Naive thymus-derived CD4-positive, alpha-beta T cell (primary cell): Measurements from ENCODE around the gene PRR23C. TPM values are rescaled to one million over a fixed set of nuclear protein-coding genes. Genes with fewer than 3 reads are reported as not detected.

Experiments
- ATAC-seq: fragments of 150-1000 bp; cut with Tn5 transposase; 2 replicates; pipeline ENCODE4 v1.10.0; 2021; ENCODE audit warnings: mild to moderate bottlenecking, moderate library complexity
- CTCF ChIA-PET: fragments of 350-600 bp; sonication (Branson Sonifier 250); formaldehyde crosslinking; loops from one replicate; lab custom pipeline; 2021; ENCODE audit warnings: antibody characterized with exemption; lab: Charles Lee
- POLR2A ChIA-PET: fragments of 350-600 bp; sonication (Branson Sonifier 250); formaldehyde crosslinking; loops from one replicate; lab custom pipeline; 2021; ENCODE audit warnings: antibody characterized with exemption, inconsistent platforms; lab: Charles Lee
- DNase-seq, 9 donors: peaks; one replicate each; pipeline versions ENCODE4 v3.0.0 to v3.0.0-alpha.2; 2020 to 2022; ENCODE audit warnings: mixed read lengths in 1 of 9
- H3K27ac ChIP-seq: one replicate; pipeline ENCODE4 v1.7.0; 2013; ENCODE audit warnings: mild to moderate bottlenecking, low read depth, low read length, moderate library complexity
- H3K27me3 ChIP-seq, 2 donors: one replicate each; pipeline ENCODE4 v1.7.0; 2013; ENCODE audit warnings: low read length in 2 of 2, mild to moderate bottlenecking in 2 of 2, moderate library complexity in 2 of 2; ENCODE audit not compliant: control insufficient read depth in 2 of 2, insufficient read depth in 2 of 2
- H3K36me3 ChIP-seq, 3 experiments: 1 replicate in 2 of 3; 2 replicates in 1 of 3; pipeline ENCODE4 v1.7.0; 2013; ENCODE audit warnings: low read length in 3 of 3, mild to moderate bottlenecking in 3 of 3, moderate library complexity in 1 of 3; ENCODE audit not compliant: insufficient read depth in 3 of 3, control insufficient read depth in 2 of 3
- H3K4me1 ChIP-seq, 2 donors: one replicate each; pipeline ENCODE4 v1.7.0; 2013; ENCODE audit warnings: low read length in 2 of 2, mild to moderate bottlenecking in 2 of 2, moderate library complexity in 1 of 2; ENCODE audit not compliant: control insufficient read depth in 2 of 2, insufficient read depth in 2 of 2
- H3K4me3 ChIP-seq: 2 replicates; pipeline ENCODE4 v1.7.0; 2013; ENCODE audit warnings: mild to moderate bottlenecking, low read length
- H3K9me3 ChIP-seq, 3 experiments: 1 replicate in 2 of 3; 2 replicates in 1 of 3; pipeline ENCODE4 v1.7.0; 2013; ENCODE audit warnings: low read length in 3 of 3; ENCODE audit not compliant: control insufficient read depth in 2 of 3
- H3K27ac Mint-ChIP-seq, 9 donors: one replicate each; pipeline ENCODE4 v1.8.0; 2020 to 2022; ENCODE audit warnings: mixed read lengths in 9 of 9, mild to moderate bottlenecking in 8 of 9, moderate library complexity in 5 of 9, inconsistent platforms in 2 of 9
- H3K27me3 Mint-ChIP-seq, 5 donors: one replicate each; pipeline ENCODE4 v1.8.0; 2021 to 2022; ENCODE audit warnings: mixed read lengths in 5 of 5, mild to moderate bottlenecking in 1 of 5
- H3K36me3 Mint-ChIP-seq, 5 donors: one replicate each; pipeline ENCODE4 v1.8.0; 2020 to 2022; ENCODE audit warnings: mixed read lengths in 5 of 5, mild to moderate bottlenecking in 3 of 5, inconsistent platforms in 1 of 5
- H3K4me1 Mint-ChIP-seq, 7 donors: one replicate each; pipeline ENCODE4 v1.8.0; 2020 to 2022; ENCODE audit warnings: mixed read lengths in 7 of 7, mild to moderate bottlenecking in 3 of 7, inconsistent platforms in 1 of 7
- H3K4me3 Mint-ChIP-seq, 10 donors: one replicate each; pipeline ENCODE4 v1.8.0; 2020 to 2022; ENCODE audit warnings: mild to moderate bottlenecking in 10 of 10, mixed read lengths in 10 of 10, moderate library complexity in 6 of 10, inconsistent platforms in 2 of 10
- H3K9me3 Mint-ChIP-seq, 11 donors: one replicate each; pipeline ENCODE4 v1.8.0; 2020 to 2022; ENCODE audit warnings: mixed read lengths in 11 of 11, mild to moderate bottlenecking in 4 of 11, inconsistent platforms in 1 of 11, moderate library complexity in 1 of 11
- intact Hi-C, 2 donors: fragments of 100-400 bp; cut with micrococcal nuclease; formaldehyde crosslinking; loops; one replicate each; pipeline ENCODE4 v1.15.1; 2023
- polyA plus RNA-seq, 2 donors: library from polyadenylated mRNA; unstranded; fragments of 300-500 nt; fragmentation: Illumina TruSeq; gene quantifications; one replicate each; pipeline ENCODE4 v1.2.3, GENCODE V29; 2021
- total RNA-seq, 6 experiments: library from RNA in 5 of 6; stranded (reverse) in 5 of 6; gene quantifications; 1 replicate in 5 of 6; 2 replicates in 1 of 6; pipeline ENCODE4 v1.2.3 and lab custom pipeline; 2021 to 2026

PRR23C gene
- total RNA-seq (not detected), polyA plus RNA-seq (not detected), total RNA-seq (lab: John Stamatoyannopoulos, UW) (not detected)

DNA sequence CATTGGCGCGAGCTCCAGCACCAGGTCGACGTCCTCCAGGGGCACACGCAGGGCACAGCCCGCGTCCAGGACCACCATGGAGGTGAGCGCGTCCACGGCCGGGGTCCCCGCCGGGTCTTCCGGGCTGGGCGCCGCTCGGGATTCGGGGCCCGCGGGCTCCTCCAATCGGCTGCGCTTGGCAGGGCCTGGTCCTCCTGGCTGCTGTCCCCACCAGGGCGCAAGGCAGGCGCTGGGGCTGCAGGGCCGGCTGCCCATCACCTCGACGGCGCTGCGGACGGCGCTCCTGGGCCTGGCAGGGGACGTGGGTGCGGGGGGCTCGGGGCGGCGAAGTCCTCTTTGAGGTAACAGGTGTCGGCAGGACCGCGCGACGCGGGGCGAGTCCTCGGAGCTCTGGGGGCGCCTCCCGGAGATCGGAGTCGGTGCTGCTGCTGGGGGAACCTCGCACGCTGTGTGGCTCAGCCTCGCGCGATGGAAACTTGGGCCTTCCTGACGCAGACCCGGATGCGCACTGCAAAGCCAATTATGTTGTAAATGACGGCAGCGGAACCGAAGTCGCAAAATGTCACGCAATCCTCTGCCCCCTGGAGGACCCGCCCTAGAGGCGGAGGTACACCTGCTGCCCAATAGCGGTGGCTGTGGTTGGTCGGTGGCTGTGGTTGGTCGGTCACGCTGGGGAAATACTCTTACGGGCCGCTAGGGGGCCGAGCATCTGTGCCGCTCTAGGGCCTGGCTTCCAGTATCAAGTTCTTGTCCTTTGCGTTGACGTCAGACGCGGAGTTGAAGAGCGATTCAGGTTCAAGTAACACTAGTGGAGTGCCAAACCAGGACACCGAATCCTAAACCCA lies at the start of gene PRR23C:
Gene PRR23C, minus strand, starts transcription at position 527 of the 845 bp plus-strand sequence. Its CDS starts 272 bp downstream, at position 255.
- peaks cover 0 to 5% (median 0%) of the 10 kb centered on the region in 5 donors for H3K36me3 Mint-ChIP-seq
- CTCF ChIA-PET, result no interaction called here
- H3K4me1 Mint-ChIP-seq, result peaks cover 0 to 2% (median 0%) of the 10 kb centered on the region in 7 donors
- no peak for DNase-seq
- H3K4me1 ChIP-seq, result no peaks in the 10 kb centered on the region
- no peak within 1 kb of the TSS for H3K27ac ChIP-seq
- peaks cover 0 to 6% (median 0%) of the 10 kb centered on the region in 3 experiments for H3K9me3 ChIP-seq
- peaks cover 0 to 15% (median 5%) of the 10 kb centered on the region in 5 donors for H3K27me3 Mint-ChIP-seq
- H3K9me3 Mint-ChIP-seq, result peaks cover 0 to 23% (median 9%) of the 10 kb centered on the region in 11 donors
- H3K36me3 ChIP-seq, result no peaks in the 10 kb centered on the region
- intact Hi-C loops, result no loop called here
- no peak for ATAC-seq
- H3K4me3 ChIP-seq, result no peak within 1 kb of the TSS
- no peak within 1 kb of the TSS for H3K27ac Mint-ChIP-seq
- H3K4me3 Mint-ChIP-seq, result no peak within 1 kb of the TSS
- POLR2A ChIA-PET, result no interaction called here
- no peaks in the 10 kb centered on the region for H3K27me3 ChIP-seq

GRCh38 chr3:139093840-139094239 lies 49.1 kb upstream of the PRR23C start:
- CTCF ChIA-PET, result no interaction called here
- H3K27me3 Mint-ChIP-seq, result peaks cover 5 to 36% (median 23%) of the 10 kb centered on the region in 5 donors

DNA sequence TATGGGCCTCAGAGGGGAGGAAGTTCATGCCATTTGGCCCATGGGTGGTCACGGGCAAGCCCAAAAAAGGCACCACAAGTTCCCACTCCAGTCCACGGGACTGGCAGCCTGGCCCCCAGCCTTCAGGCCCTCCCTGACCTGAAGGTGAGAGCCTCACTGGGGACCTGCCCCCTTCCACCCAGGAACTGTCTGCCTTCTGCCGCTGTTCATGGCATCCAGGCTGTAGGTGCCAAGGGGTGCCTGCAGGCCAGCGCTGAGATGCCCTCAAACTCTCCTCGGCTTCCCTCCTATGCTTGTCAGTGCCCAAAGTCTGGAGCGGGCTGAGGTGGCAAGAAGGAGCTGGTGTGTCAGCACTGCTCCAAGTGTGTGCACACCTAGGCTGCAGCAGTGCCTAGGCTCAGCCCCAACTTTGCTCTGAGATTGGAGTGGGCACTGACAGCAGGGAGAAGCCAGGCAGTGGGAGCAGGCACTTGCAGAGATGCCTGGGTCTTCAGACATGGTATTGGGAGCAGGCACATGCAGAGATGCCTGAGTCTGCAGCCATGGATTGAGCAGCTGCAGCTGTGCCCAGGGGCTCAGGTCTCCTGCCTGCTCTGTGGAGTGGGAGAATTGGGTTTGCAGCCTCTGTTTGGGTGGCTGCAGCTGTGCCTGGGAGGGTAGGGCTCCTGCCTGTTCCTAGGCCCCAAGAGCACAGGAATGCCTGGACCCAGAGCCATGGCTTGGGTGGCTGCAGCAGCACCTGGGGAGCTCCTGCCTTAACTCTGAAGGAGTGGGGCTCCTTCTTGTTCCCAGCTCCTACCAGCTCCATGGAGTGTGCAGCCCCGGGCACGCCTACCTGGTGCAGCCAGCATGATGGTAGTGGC lies 44.0 kb upstream of the PRR23C start:
- H3K27ac Mint-ChIP-seq, result no peak overlapping the region
- H3K27me3 Mint-ChIP-seq, result peaks cover 4 to 20% (median 18%) of the 10 kb centered on the region in 5 donors
- Histone ChIP-seq H3K4me3 (no peak overlapping the region), H3K9me3 (no peaks in the 10 kb centered on the region), H3K27ac (no peak overlapping the region), H3K27me3 (no peaks in the 10 kb centered on the region), H3K36me3 (no peaks in the 10 kb centered on the region), H3K4me1 (no peaks in the 10 kb centered on the region)
- peaks cover 0 to 4% (median 0%) of the 10 kb centered on the region in 5 donors for H3K36me3 Mint-ChIP-seq
- ChIA-PET POLR2A (no interaction called here), CTCF (no interaction called here)
- H3K4me1 Mint-ChIP-seq, result no peaks in the 10 kb centered on the region
- peaks cover 0 to 10% (median 6%) of the 10 kb centered on the region in 11 donors for H3K9me3 Mint-ChIP-seq
- H3K4me3 Mint-ChIP-seq, result no peak overlapping the region
- ATAC-seq, result no peak
- no peak for DNase-seq
- intact Hi-C loops, result no loop called here

More at GRCh38 chr3:139093840-139094239, 49.1 kb upstream of the PRR23C start:
- Histone ChIP-seq H3K4me3 (no peak overlapping the region), H3K4me1 (no peaks in the 10 kb centered on the region), H3K9me3 (no peaks in the 10 kb centered on the region), H3K27me3 (no peaks in the 10 kb centered on the region), H3K36me3 (no peaks in the 10 kb centered on the region), H3K27ac (no peak overlapping the region)
- ATAC-seq, result no peak
- Mint-ChIP-seq H3K4me1 (no peaks in the 10 kb centered on the region), H3K27ac (no peak overlapping the region), H3K9me3 (peaks cover 0 to 17% (median 6%) of the 10 kb centered on the region in 11 donors), H3K36me3 (peaks cover 0 to 4% (median 0%) of the 10 kb centered on the region in 5 donors), H3K4me3 (no peak overlapping the region)
- DNase-seq, result no peak
- intact Hi-C loops, result no loop called here
- POLR2A ChIA-PET, result no interaction called here

DNA sequence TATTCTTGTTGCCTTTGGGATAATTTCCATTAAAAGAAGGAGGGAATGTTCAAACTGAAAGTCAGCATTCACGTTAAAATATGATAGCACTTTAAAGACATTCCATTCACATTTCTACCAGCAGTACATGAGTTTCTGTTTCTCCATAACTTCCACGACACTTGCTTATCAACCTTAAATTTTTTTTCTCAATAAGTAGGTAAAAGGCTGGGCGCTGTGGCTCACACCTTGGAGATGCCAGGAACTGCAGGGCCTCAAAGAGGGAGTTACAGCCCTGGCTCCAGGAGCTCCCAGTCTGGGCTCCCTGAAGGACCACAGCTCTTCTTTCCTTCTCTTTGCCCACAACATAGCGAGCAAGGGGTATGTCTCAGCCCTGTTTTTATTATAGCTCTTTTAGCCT lies 42.9 kb upstream of the PRR23C start:
- ChIA-PET POLR2A (no interaction called here), CTCF (no interaction called here)
- Mint-ChIP-seq H3K36me3 (peaks cover 0 to 2% (median 0%) of the 10 kb centered on the region in 5 donors), H3K4me1 (no peaks in the 10 kb centered on the region), H3K27me3 (peaks cover 5 to 20% (median 11%) of the 10 kb centered on the region in 5 donors), H3K4me3 (no peak overlapping the region), H3K9me3 (peaks cover 0 to 13% (median 4%) of the 10 kb centered on the region in 11 donors), H3K27ac (no peak overlapping the region)
- Histone ChIP-seq H3K27me3 (no peaks in the 10 kb centered on the region), H3K27ac (no peak overlapping the region), H3K9me3 (no peaks in the 10 kb centered on the region), H3K4me1 (no peaks in the 10 kb centered on the region), H3K36me3 (no peaks in the 10 kb centered on the region), H3K4me3 (no peak overlapping the region)
- intact Hi-C loops, result no loop called here
- DNase-seq, result no peak
- ATAC-seq, result no peak

DNA sequence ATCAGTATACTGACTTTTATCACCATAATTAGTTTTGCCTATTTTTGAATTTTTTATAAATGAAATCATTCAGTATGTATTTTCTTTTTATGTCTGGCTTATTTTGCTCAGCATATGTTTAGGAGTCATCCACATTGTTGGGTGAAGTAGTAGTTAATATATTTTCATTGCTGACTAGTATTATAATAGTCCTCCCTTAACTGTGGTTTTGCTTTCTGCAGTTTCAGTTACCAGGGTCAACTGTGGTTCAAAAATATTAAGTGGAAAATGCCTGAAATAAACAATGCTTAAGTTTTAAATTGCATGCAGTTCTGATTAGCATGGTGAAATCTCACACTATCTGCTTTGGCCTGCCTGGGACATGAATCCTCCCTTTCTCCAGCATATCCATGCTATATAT lies 39.5 kb upstream of the PRR23C start:
- intact Hi-C loops, result no loop called here
- Mint-ChIP-seq H3K4me3 (no peak overlapping the region), H3K4me1 (no peaks in the 10 kb centered on the region), H3K9me3 (peaks cover 0 to 11% (median 0%) of the 10 kb centered on the region in 11 donors), H3K36me3 (no peaks in the 10 kb centered on the region), H3K27ac (no peak overlapping the region), H3K27me3 (peaks cover 0 to 7% (median 5%) of the 10 kb centered on the region in 5 donors)
- Histone ChIP-seq H3K27ac (no peak overlapping the region), H3K4me3 (no peak overlapping the region), H3K9me3 (no peaks in the 10 kb centered on the region), H3K27me3 (no peaks in the 10 kb centered on the region), H3K4me1 (no peaks in the 10 kb centered on the region), H3K36me3 (no peaks in the 10 kb centered on the region)
- ATAC-seq (no peak), DNase-seq (no peak)
- CTCF ChIA-PET, result no interaction called here
- POLR2A ChIA-PET, result no interaction called here

GRCh38 chr3:139074565-139075115 lies 29.9 kb upstream of the PRR23C start:
- Mint-ChIP-seq H3K27me3 (peaks cover 2 to 34% (median 16%) of the 10 kb centered on the region in 5 donors), H3K9me3 (peaks cover 9 to 64% (median 34%) of the 10 kb centered on the region in 11 donors), H3K27ac (no peak overlapping the region), H3K4me3 (no peak overlapping the region), H3K4me1 (no peaks in the 10 kb centered on the region), H3K36me3 (peaks cover 0 to 5% (median 0%) of the 10 kb centered on the region in 5 donors)
- Histone ChIP-seq H3K27me3 (no peaks in the 10 kb centered on the region), H3K9me3 (peaks cover 0 to 18% (median 0%) of the 10 kb centered on the region in 3 experiments), H3K27ac (no peak overlapping the region), H3K4me1 (no peaks in the 10 kb centered on the region), H3K4me3 (no peak overlapping the region), H3K36me3 (no peaks in the 10 kb centered on the region)
- ChIA-PET CTCF (no interaction called here), POLR2A (no interaction called here)
- DNase-seq (no peak), ATAC-seq (no peak)
- intact Hi-C loops, result no loop called here
